H1 (cell line): Measurements from ENCODE around the gene UAP1. TPM values are rescaled to one million over a fixed set of nuclear protein-coding genes. Genes with fewer than 3 reads are reported as not detected.

Experiments
- BACH1 ChIP-seq: IDR thresholded peaks from 2 replicates; pipeline ENCODE4 v1.6.1; 2012; ENCODE audit warnings: low read length, improper control_type of control experiment
- BCL11A ChIP-seq, 2 experiments: IDR thresholded peaks; one replicate each; pipeline ENCODE4 v1.6.1; 2011; ENCODE audit warnings: low read depth in 2 of 2, low read length in 2 of 2, mild to moderate bottlenecking in 2 of 2
- CBX5 ChIP-seq: fragments of 300-800, 300-1000 bp; sonication (generic); IDR thresholded peaks from 2 replicates; pipeline ENCODE4 v1.7.1; 2016; ENCODE audit warnings: antibody characterized with exemption, low read length, low read depth
- CHD7 ChIP-seq: fragments of 300-600 bp; sonication (generic); IDR thresholded peaks from 2 replicates; pipeline ENCODE4 v1.7.1; 2012; ENCODE audit warnings: low read length, moderate library complexity, mild to moderate bottlenecking, inconsistent platforms; ENCODE audit not compliant: insufficient replicate concordance
- EZH2 ChIP-seq: fragments of 200-600 bp; sonication (generic); IDR thresholded peaks from 2 replicates; pipeline ENCODE4 v1.7.1; 2012; ENCODE audit warnings: low read depth, mild to moderate bottlenecking, moderate library complexity, low read length, inconsistent platforms; ENCODE audit not compliant: severe bottlenecking
- GTF2F1 ChIP-seq: IDR thresholded peaks from 2 replicates; pipeline ENCODE4 v1.6.1; 2012; ENCODE audit warnings: low read depth, low read length, improper control_type of control experiment, borderline replicate concordance
- NRF1 ChIP-seq: IDR thresholded peaks from 2 replicates; pipeline ENCODE4 v1.6.1; 2011; ENCODE audit warnings: mild to moderate bottlenecking, low read depth, low read length, improper control_type of control experiment
- POLR2A ChIP-seq, 2 experiments: IDR thresholded peaks; 1 replicate in 1 of 2; 2 replicates in 1 of 2; pipeline ENCODE4 v1.6.1; 2011; ENCODE audit warnings: low read depth in 2 of 2, low read length in 2 of 2, mild to moderate bottlenecking in 2 of 2; ENCODE audit errors: control extremely low read depth in 1 of 2
- RXRA ChIP-seq: IDR thresholded peaks from 2 replicates; pipeline ENCODE4 v1.6.1; 2011; ENCODE audit warnings: low read depth, mild to moderate bottlenecking, low read length, moderate library complexity; ENCODE audit not compliant: insufficient read depth
- SAP30 ChIP-seq: fragments of 300-600 bp; sonication (generic); IDR thresholded peaks from 2 replicates; pipeline ENCODE4 v1.7.1; 2012; ENCODE audit warnings: low read length, moderate library complexity, mild to moderate bottlenecking, inconsistent platforms; ENCODE audit not compliant: insufficient read depth, insufficient replicate concordance
- SRF ChIP-seq: IDR thresholded peaks from 2 replicates; pipeline ENCODE4 v1.6.1; 2011; ENCODE audit warnings: mild to moderate bottlenecking, low read depth, low read length, moderate library complexity
- polyA plus RNA-seq, 7 experiments: library from polyadenylated mRNA; depleted of rRNA in 3 of 7; stranded (reverse) in 5 of 7; unstranded in 2 of 7; fragments of >200 nt in 5 of 7; fragments of 200-250 nt in 2 of 7; gene quantifications; 1 replicate in 5 of 7; 2 replicates in 1 of 7; 4 replicates in 1 of 7; pipeline versions ENCODE4 v1.2.1 to v1.2.3, GENCODE V29; 2011 to 2013; ENCODE audit warnings: missing spikeins in 2 of 7, mixed read lengths in 2 of 7
- total RNA-seq: library from RNA; stranded (reverse); fragmentation: NEBNext Ultra II Directional; extraction: Animal tissue kit (Norgen Biotek cat#: 25700); gene quantifications from 2 replicates; pipeline ENCODE4 v1.2.1, GENCODE V29; 2021

Gene UAP1
- total and polyA plus RNA-seq, 2 of the 8 experiments (the other 6 are each of a cell fraction or from before 2014, with no cell fraction given) = 9.4 to 32.9 TPM

DNA sequence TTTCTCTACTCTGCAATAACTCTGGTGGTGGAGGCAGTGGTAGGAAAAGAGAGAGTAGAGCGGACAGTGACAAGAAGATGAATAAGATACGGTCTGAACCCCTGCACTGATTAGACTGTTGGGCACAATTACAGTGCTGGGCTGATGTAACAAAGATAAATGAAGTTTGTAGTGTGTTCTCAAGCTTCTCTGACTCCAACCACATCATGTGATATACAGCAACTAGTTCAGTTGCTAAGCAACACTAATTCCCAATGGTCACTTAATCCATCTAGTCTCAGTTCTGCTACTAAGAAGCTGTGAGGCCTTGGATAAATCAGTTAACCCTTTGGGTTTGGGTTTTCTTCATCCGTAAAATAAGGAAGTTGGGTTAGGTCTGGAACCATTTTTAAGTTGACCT lies 88.1 kb downstream of the UAP1 start (continued):
- no peak for TF ChIP-seq CHD7
- TF ChIP-seq BACH1 = no peak
- no peak for TF ChIP-seq CBX5
- TF ChIP-seq GTF2F1 = no peak
- TF ChIP-seq NRF1 = no peak
- no peak for TF ChIP-seq POLR2A (IDR thresholded peaks at IDR 0.05; ENCODE audit: control extremely low read depth in 1 of 2, low read depth in 2 of 2, low read length in 2 of 2)
- no peak for TF ChIP-seq RXRA
- no peak for TF ChIP-seq SAP30
- no peak for TF ChIP-seq EZH2
- no peak for TF ChIP-seq SRF
- no peak for TF ChIP-seq BCL11A (IDR thresholded peaks at IDR 0.05; ENCODE audit: low read depth in 2 of 2, low read length in 2 of 2)
